ENCODE results near the gene RNF181. TPM values are rescaled to one million over a fixed set of nuclear protein-coding genes. Genes with fewer than 3 reads are reported as not detected.
A peak's percentile ranks its signal among the peaks of the same experiment; 100 is the strongest.
"Not testable (repeated sequence)": the region's sequence is repeated elsewhere in the genome, so short reads cannot be mapped to it uniquely, and the experiment has no call there.

Gene RNF181
- total RNA-seq, 2 experiments from 2014 or later, result 113 to 140 TPM

GRCh38 chr2:85551698-85552678 is 43.6 kb upstream of the RNF181 start:
- Mint-ChIP-seq H3K4me1 (peaks cover 2% of the 10 kb centered on the region), H3K36me3 (ENCODE audit: low read depth) (peaks cover 40% of the 10 kb centered on the region), H3K9me3 (ENCODE audit: low read depth) (no peaks in the 10 kb centered on the region), H3K27me3 (no peaks in the 10 kb centered on the region), H3K27ac (no peak overlapping the region), H3K4me3 (no peak overlapping the region)
- ChIA-PET CTCF (interaction anchor here (0.5 to 10.6 kb wide), 34 partner anchors 7 to 1729 kb away, joined by 3 to 205 read pairs (median 4); partner anchors contain the start of genes CAPG, ELMOD3, GGCX and MAT2A), POLR2A (interaction anchor here (0.6 to 3.1 kb wide), 7 partner anchors 9 to 140 kb away, joined by 3 to 19 read pairs (median 17); partner anchors contain the start of genes GGCX, MAT2A, SH2D6 and VAMP5)
- DNase-seq (peak; percentile 92), ATAC-seq (peak; percentile 88)
- intact Hi-C loops (cut with DNase I, micrococcal nuclease), result loop anchor here (1.0 to 5.0 kb wide), 5 partner anchors 132 to 225 kb away; partner anchors contain the start of genes TGOLN2 (in 2 of the 2), ELMOD3 (in 1 of the 2) and RETSAT (in 1 of the 2)

GRCh38 chr2:85553184-85553583 is 42.4 kb upstream of the RNF181 start:
- intact Hi-C loops (cut with DNase I, micrococcal nuclease), result loop anchor here (2.0 to 5.0 kb wide), 2 partner anchors 226 kb away; partner anchors contain the start of gene TGOLN2 (in 2 of the 2)
- DNase-seq (no peak), ATAC-seq (no peak)
- Mint-ChIP-seq H3K4me1 (peaks cover 3% of the 10 kb centered on the region), H3K4me3 (no peak overlapping the region), H3K9me3 (ENCODE audit: low read depth) (no peaks in the 10 kb centered on the region), H3K27me3 (no peaks in the 10 kb centered on the region), H3K27ac (no peak overlapping the region), H3K36me3 (ENCODE audit: low read depth) (peaks cover 46% of the 10 kb centered on the region)
- POLR2A ChIA-PET, result interaction anchor here (0.6 kb wide), 1 partner anchor 172 kb away, joined by 5 read pairs; no protein-coding TSS in a partner anchor
- CTCF ChIA-PET, result interaction anchor here (0.7 to 10.6 kb wide), 6 partner anchors 117 to 219 kb away, joined by 3 to 205 read pairs (median 3); partner anchors contain the start of gene SH2D6

- H3K27me3 Mint-ChIP-seq, result no peaks in the 10 kb centered on the region
- peaks cover 19% of the 10 kb centered on the region for H3K4me1 Mint-ChIP-seq
- H3K9me3 Mint-ChIP-seq (ENCODE audit: low read depth), result no peaks in the 10 kb centered on the region
- ChIA-PET POLR2A (interaction anchor here (1.8 kb wide), 1 partner anchor 11 kb away, joined by 8 read pairs; no protein-coding TSS in a partner anchor), CTCF (interaction anchor here (0.7 to 10.6 kb wide), 4 partner anchors 15 to 489 kb away, joined by 3 to 205 read pairs (median 10); partner anchors contain the start of gene SH2D6)
- DNase-seq (no peak), ATAC-seq (peak; percentile 51)
- intact Hi-C loops (cut with DNase I, micrococcal nuclease), result loop anchor here in 1 of 2 experiments (5.0 kb wide), 1 partner anchor 228 kb away; the partner anchor contains the start of gene TGOLN2
- H3K27ac Mint-ChIP-seq, result peak overlapping the region; percentile 26
- H3K36me3 Mint-ChIP-seq (ENCODE audit: low read depth), result peaks cover 45% of the 10 kb centered on the region
- H3K4me3 Mint-ChIP-seq, result no peak overlapping the region
Observed at GRCh38 chr2:85554980-85555612, 40.4 kb upstream of the RNF181 start.

- Mint-ChIP-seq H3K36me3 (ENCODE audit: low read depth) (peaks cover 35% of the 10 kb centered on the region), H3K4me1 (peaks cover 29% of the 10 kb centered on the region), H3K27me3 (no peaks in the 10 kb centered on the region), H3K4me3 (no peak overlapping the region), H3K27ac (no peak overlapping the region), H3K9me3 (ENCODE audit: low read depth) (no peaks in the 10 kb centered on the region)
- intact Hi-C loops (cut with DNase I, micrococcal nuclease), result loop anchor here in 1 of 2 experiments (2.0 kb wide), 1 partner anchor 16 kb away; no protein-coding TSS in a partner anchor
- CTCF ChIA-PET, result interaction anchor here (1.0 to 10.6 kb wide), 5 partner anchors 7 to 136 kb away, joined by 3 to 205 read pairs (median 4); partner anchors contain the start of gene SH2D6
- POLR2A ChIA-PET, result interaction anchor here (1.4 to 1.8 kb wide), 2 partner anchors 11 to 13 kb away, joined by 8 to 20 read pairs; no protein-coding TSS in a partner anchor
- ATAC-seq (no peak), DNase-seq (no peak)
Observed at GRCh38 chr2:85557130-85557529, 38.4 kb upstream of the RNF181 start.

- H3K27me3 Mint-ChIP-seq, result no peaks in the 10 kb centered on the region
- ChIA-PET POLR2A (no interaction called here), CTCF (interaction anchor here (1.0 to 6.0 kb wide), 3 partner anchors 8 to 167 kb away, joined by 3 to 60 read pairs (median 4); no protein-coding TSS in a partner anchor)
- H3K36me3 Mint-ChIP-seq (ENCODE audit: low read depth), result peaks cover 25% of the 10 kb centered on the region
- peaks cover 29% of the 10 kb centered on the region for H3K4me1 Mint-ChIP-seq
- H3K9me3 Mint-ChIP-seq (ENCODE audit: low read depth), result no peaks in the 10 kb centered on the region
- ATAC-seq (no peak), DNase-seq (no peak)
- intact Hi-C loops (cut with DNase I, micrococcal nuclease), result no loop called here
- H3K27ac Mint-ChIP-seq, result peak overlapping the region; percentile 7
- no peak overlapping the region for H3K4me3 Mint-ChIP-seq
Observed at GRCh38 chr2:85558160-85558559, 37.4 kb upstream of the RNF181 start.

GRCh38 chr2:85560403-85560726 is 35.2 kb upstream of the RNF181 start:
- Mint-ChIP-seq H3K4me1 (peaks cover 33% of the 10 kb centered on the region), H3K27ac (peak overlapping the region; percentile 88), H3K4me3 (peak overlapping the region; percentile 95), H3K36me3 (ENCODE audit: low read depth) (peaks cover 15% of the 10 kb centered on the region)
- not testable (repeated sequence) for H3K9me3 Mint-ChIP-seq (ENCODE audit: low read depth); DNase-seq; H3K27me3 Mint-ChIP-seq; ATAC-seq
- ChIA-PET POLR2A (interaction anchor here (0.6 to 3.0 kb wide), 6 partner anchors 9 to 143 kb away, joined by 3 to 18 read pairs (median 4); partner anchors contain the start of gene MAT2A), CTCF (interaction anchor here (0.6 to 6.0 kb wide), 6 partner anchors 10 to 140 kb away, joined by 3 to 60 read pairs (median 5); partner anchors contain the start of genes MAT2A and TMEM150A)
- intact Hi-C loops (cut with DNase I, micrococcal nuclease), result loop anchor here in 1 of 2 experiments (2.0 kb wide), 2 partner anchors 18 to 42 kb away; partner anchors contain the start of gene TMEM150A

GRCh38 chr2:85560812-85561279 is 34.7 kb upstream of the RNF181 start:
- Mint-ChIP-seq H3K4me3 (peak overlapping the region; percentile 95), H3K4me1 (peaks cover 33% of the 10 kb centered on the region), H3K9me3 (ENCODE audit: low read depth) (no peaks in the 10 kb centered on the region), H3K27me3 (no peaks in the 10 kb centered on the region), H3K36me3 (ENCODE audit: low read depth) (peaks cover 11% of the 10 kb centered on the region), H3K27ac (peak overlapping the region; percentile 88)
- DNase-seq (no peak), ATAC-seq (peak; percentile 34)
- CTCF ChIA-PET, result interaction anchor here (0.6 to 6.0 kb wide), 9 partner anchors 11 to 141 kb away, joined by 3 to 60 read pairs (median 5); partner anchors contain the start of genes MAT2A and TMEM150A
- intact Hi-C loops (cut with DNase I, micrococcal nuclease), result loop anchor here (1.0 to 2.0 kb wide), 14 partner anchors 16 to 233 kb away; partner anchors contain the start of genes ELMOD3 (in 2 of the 2), RETSAT (in 2 of the 2), TMEM150A (in 2 of the 2) and C2orf68 (in 1 of the 2)
- POLR2A ChIA-PET, result interaction anchor here (0.6 to 3.0 kb wide), 7 partner anchors 10 to 143 kb away, joined by 3 to 18 read pairs (median 4); partner anchors contain the start of gene MAT2A

- DNase-seq (peak; percentile 98), ATAC-seq (peak; percentile 94)
- Mint-ChIP-seq H3K27me3 (no peaks in the 10 kb centered on the region), H3K4me1 (peaks cover 33% of the 10 kb centered on the region), H3K9me3 (ENCODE audit: low read depth) (no peaks in the 10 kb centered on the region), H3K4me3 (peak within 1 kb of the TSS; percentile 95), H3K27ac (peak within 1 kb of the TSS; percentile 93), H3K36me3 (ENCODE audit: low read depth) (peaks cover 8% of the 10 kb centered on the region)
- ChIA-PET POLR2A (interaction anchor here (0.5 to 3.0 kb wide), 7 partner anchors 11 to 546 kb away, joined by 3 to 18 read pairs (median 4); partner anchors contain the start of genes ELMOD3, MAT2A, RETSAT and RNF181), CTCF (interaction anchor here (0.7 to 6.0 kb wide), 6 partner anchors 12 to 142 kb away, joined by 3 to 60 read pairs (median 4); partner anchors contain the start of gene MAT2A)
- intact Hi-C loops (cut with DNase I, micrococcal nuclease), result loop anchor here (1.0 to 2.0 kb wide), 14 partner anchors 16 to 233 kb away; partner anchors contain the start of genes ELMOD3 (in 2 of the 2), RETSAT (in 2 of the 2), TMEM150A (in 2 of the 2) and C2orf68 (in 1 of the 2)
Observed at GRCh38 chr2:85561280-85562212, 34.0 kb upstream of the RNF181 start, which contains the start of gene GGCX. Gene GGCX, minus strand, starts transcription at chr2:85561493. Its CDS starts 65 bp downstream, at chr2:85561428.

GRCh38 chr2:85564144-85564563 is 31.4 kb upstream of the RNF181 start:
- H3K36me3 Mint-ChIP-seq (ENCODE audit: low read depth), result no peaks in the 10 kb centered on the region
- H3K4me1 Mint-ChIP-seq, result peaks cover 25% of the 10 kb centered on the region
- ATAC-seq (no peak), DNase-seq (no peak)
- POLR2A ChIA-PET, result interaction anchor here (0.6 to 0.7 kb wide), 3 partner anchors 20 to 163 kb away, joined by 3 to 6 read pairs (median 5); no protein-coding TSS in a partner anchor
- CTCF ChIA-PET, result interaction anchor here (0.9 to 1.5 kb wide), 3 partner anchors 13 to 175 kb away, joined by 3 to 7 read pairs (median 4); no protein-coding TSS in a partner anchor
- no peak overlapping the region for H3K4me3 Mint-ChIP-seq
- intact Hi-C loops (cut with DNase I, micrococcal nuclease), result no loop called here
- no peaks in the 10 kb centered on the region for H3K27me3 Mint-ChIP-seq
- no peak overlapping the region for H3K27ac Mint-ChIP-seq
- no peaks in the 10 kb centered on the region for H3K9me3 Mint-ChIP-seq (ENCODE audit: low read depth)
